Stimulated activated CD4-positive, alpha-beta T cell treated with anti-CD3 and anti-CD28 coated beads, Interleukin-4, amount 100 ng/mL, for 4 hours (primary cell): Measurements from ENCODE around the gene SLC2A8.

Source experiments
- DNase-seq, 2 experiments: peaks; one replicate each; pipeline ENCODE4 v3.0.0-alpha.2; 2020

The SLC2A8 gene

GRCh38 chr9:127403507-127404192 lies 6.7 kb downstream of the SLC2A8 start:
- no peak for DNase-seq

DNA sequence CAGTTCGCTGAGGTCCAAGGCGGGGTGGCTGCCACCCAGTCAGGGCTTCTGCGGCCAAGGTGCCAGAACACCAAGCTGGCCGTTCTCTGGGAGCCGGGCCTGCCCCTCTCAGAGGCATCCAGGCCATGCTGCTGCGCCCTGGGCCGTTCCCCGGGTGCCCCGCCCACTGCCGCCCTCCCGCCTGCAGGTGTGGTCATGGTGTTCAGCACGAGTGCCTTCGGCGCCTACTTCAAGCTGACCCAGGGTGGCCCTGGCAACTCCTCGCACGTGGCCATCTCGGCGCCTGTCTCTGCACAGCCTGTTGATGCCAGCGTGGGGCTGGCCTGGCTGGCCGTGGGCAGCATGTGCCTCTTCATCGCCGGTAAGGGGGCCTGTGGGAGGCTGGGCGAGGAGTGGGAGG lies 7.7 kb downstream of the SLC2A8 start:
- DNase-seq, result no peak

- no peak for DNase-seq
Measured at GRCh38 chr9:127405344-127406125, 8.6 kb downstream of the SLC2A8 start.

DNA sequence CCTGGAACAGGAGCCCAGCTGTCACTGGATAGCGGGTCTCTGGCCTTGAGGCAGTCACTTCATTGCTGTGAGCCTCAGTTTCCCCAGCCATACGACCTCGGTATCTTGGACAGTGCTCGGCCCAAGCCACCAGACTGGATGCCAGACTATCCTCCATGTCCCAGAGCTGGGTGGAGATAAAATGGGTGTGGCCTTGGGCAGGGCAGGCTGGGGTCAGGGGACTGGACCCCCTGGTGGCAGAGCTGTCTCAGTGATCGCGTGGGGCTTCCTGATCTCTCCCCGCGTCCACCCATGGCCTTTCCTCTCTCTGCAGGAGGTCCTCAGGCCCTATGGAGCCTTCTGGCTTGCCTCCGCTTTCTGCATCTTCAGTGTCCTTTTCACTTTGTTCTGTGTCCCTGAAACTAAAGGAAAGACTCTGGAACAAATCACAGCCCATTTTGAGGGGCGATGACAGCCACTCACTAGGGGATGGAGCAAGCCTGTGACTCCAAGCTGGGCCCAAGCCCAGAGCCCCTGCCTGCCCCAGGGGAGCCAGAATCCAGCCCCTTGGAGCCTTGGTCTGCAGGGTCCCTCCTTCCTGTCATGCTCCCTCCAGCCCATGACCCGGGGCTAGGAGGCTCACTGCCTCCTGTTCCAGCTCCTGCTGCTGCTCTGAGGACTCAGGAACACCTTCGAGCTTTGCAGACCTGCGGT lies 10.0 kb downstream of the SLC2A8 start:
- DNase-seq, result no peak

GRCh38 chr9:127407492-127407843 lies 10.5 kb downstream of the SLC2A8 start:
- DNase-seq, result no peak

DNA sequence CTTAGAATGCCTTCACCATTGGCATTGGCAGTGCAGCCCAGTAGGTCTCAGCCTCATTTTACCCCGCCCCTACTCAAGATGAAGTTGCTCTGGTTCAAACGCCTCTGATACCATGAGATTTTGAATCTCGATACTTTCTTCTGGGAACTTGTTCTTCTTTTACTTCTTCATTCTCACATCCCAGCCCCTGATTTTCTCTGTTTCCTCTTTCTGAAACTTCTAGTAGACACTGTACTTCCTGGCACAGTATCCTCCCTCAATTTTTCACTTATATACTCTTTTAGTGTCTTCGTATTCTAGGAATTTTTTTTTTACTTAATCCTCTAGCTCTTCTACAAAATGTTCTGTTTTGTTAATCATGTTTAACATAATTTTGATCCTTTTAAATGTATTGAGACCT lies 14.2 kb downstream of the SLC2A8 start:
- no peak for DNase-seq

DNA sequence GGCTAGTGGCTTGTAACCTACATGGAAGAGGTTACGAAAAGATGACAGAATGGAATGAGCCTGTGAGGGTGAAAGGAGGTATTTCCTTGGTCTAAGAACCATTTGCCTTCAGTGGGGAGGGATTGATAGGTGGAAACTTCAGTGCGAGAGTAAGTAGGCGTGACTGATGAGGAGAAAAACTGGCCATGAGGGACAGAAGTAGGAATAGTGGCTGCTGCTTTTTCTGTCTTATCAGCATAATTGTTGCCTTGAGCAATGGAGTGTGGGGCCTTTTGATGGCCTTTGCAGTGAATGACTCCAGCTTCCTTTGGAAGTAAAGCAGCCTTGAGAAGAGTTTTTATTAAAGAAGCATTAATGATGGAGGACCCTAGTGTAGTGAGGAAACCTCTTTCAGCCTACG lies 18.2 kb downstream of the SLC2A8 start:
- no peak for DNase-seq

DNA sequence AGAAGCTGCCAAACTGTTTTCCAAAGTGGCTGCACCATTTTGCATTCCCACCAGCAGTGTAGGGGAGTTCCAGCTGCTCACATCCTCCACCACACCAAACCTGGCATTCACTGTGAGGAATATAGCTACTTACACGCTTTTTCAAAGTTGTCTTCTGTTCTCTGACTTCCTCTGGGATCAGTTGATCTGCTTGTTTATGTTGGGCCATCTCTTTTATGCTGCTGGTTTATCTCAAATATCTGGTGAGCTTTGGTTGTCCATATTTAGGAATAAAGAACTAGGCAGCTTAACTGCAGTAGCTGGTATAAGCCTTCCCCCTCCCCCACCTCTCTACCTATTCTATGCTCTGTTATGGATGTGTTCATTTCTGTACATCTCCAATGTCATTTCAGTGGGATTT lies 18.7 kb downstream of the SLC2A8 start:
- no peak for DNase-seq

DNA sequence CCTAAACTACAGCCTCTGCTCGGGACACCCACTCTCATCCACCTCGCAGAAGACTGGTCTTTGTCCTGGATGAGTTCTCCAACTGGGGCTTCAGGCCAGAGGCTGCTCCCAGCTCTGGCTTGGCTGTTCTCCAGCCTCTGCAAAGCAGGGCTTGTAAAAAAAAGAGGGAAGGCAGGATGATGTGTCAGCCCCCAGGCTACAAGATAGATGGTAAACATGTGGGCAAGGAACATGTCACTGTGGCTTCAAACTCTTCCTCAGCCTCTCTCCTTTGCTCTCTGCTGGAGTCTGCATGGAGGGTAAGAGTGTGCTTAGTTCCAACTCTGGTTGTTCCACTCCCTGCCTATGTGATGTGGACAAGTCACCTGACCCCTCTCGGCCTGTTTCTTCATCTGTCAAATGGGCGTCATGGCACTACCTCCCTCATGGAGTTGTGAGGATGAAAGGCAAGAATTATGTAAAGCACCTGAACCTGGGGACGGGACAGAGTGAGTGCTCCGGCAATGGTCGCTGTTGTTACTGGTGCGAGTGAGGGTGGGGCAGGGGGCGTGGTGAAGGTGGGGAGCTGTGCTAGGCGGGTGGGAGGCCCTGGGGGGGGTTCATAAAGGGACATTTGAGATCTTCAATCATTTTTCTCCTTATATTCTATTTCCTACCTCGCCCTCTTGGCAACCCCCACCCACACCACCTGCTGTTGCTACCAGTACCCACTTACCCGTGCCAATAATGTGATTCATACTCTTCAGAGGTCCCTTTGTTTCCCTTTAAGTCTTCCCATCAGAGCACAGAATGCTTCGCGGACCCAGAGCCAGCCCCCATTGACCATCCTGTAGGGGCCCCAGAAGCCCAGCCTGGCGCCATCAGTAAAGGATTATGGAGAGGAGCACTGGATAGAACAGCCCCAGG lies 20.4 kb downstream of the SLC2A8 start:
- no peak for DNase-seq

DNA sequence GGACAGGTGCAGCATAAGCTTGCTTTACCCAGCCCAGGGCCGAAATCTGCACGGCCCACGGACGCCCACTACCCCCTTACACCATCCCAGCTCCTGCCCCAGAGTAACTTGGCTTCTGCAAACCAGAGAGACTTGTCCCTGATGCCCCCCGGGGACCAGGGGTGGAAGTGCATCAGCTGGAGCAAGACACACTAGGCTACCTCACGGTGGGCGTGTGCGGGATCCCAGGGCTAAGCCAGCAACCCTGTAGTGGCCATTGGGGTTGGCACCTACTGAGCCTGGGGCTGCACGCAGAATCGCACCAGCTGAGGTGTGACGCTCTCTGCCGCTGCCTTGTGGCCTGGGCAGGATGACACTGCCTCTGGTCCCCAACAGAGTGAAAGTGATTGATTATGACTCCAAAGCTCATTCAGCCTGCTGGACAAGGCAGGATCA lies 21.1 kb downstream of the SLC2A8 start:
- peak; percentile 32 to 47 for DNase-seq

DNA sequence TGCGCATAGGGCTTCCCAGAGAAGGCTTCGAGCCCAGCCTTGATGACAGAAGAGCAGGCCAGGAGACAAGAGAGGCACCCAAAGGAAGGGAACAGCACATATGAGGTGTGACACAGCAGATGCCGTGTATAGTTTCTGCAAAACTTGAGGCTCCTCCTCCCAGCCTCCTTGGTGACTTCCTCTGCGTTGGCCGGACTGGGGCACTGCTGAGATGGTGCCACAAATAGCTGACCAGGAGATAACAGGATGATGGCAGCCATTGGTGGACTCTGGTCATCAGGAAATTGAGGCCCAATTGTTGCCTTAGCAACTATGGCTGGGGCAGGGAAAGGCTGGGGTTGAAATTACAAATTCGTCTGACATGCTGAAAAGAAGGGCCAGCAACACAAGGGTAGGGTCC lies 22.4 kb downstream of the SLC2A8 start:
- no peak for DNase-seq

GRCh38 chr9:127421057-127421456 lies 24.1 kb downstream of the SLC2A8 start:
- no peak for DNase-seq

- no peak for DNase-seq
Measured at GRCh38 chr9:127422133-127422782, 25.3 kb downstream of the SLC2A8 start.

DNA sequence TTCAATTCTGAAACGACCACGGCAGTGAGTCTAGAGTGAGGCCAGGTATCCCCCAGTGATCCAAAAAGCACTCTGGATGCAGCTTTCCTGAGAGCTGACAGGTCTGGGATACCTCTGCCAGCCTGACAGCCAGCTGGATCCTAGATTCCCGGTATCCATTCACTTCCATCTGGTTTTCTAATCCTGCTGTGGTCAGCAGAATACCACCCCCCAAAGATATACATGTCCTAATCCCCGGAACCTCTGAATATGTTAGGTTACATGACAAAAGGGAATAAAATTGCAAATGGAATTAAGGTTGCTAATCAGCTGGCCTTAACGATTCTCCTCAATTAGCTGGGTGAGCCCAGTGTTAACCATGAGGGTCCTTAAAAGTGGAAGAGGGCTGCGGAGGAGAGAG lies 25.8 kb downstream of the SLC2A8 start:
- DNase-seq, result no peak

- no peak for DNase-seq
Measured at GRCh38 chr9:127423476-127423933, 26.5 kb downstream of the SLC2A8 start.

- DNase-seq, result peak; percentile 81 to 89
Measured at GRCh38 chr9:127423934-127424675, 27.1 kb downstream of the SLC2A8 start, which contains the start of gene ZNF79. Gene ZNF79 (plus strand): TSS chr9:127424382. CDS start chr9:127424788, 406 bp downstream.

GRCh38 chr9:127424676-127424999 lies 27.7 kb downstream of the SLC2A8 start:
- peak in 1 of 2 experiments; percentile 28 for DNase-seq

- peak in 1 of 2 experiments; percentile 50 for DNase-seq
Measured at GRCh38 chr9:127426756-127427155, 29.8 kb downstream of the SLC2A8 start.

DNA sequence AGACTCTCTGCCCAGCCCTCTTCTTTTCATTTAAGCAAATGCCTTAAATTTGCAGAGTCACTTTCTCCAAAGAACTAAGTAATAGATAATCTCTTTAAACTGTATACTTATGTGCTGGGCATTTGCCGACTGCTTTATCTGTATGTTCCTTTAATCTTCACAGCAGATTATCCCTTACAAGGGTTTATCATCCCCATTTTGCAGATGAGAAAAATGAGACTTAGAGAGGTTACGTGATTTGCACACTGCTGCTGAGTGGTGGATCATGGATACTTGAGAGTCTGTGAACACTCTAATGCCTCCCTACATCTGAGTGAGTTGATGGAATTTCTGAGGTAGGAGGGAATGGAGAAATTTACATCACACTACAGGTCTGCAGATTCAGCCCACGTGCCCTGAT lies 31.4 kb downstream of the SLC2A8 start:
- DNase-seq, result no peak

DNA sequence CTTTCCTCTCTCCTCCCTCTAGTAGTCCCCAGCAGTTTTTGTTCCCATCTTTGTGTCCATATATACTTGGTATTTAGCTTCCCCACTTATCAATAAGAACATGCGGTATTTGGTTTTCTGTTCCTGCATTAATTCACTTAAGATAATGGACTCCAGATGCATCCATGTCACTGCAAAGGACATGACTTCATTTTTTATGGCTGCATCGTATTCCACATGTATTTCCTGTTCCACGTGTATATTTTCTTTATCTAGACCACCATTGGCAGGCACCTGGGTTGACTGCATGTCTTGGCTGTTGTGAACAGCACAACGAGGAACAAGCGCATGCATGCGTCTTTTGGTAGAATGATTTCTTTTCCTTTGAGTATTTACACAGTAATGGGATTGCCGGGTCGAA lies 33.4 kb downstream of the SLC2A8 start:
- DNase-seq, result no peak

DNA sequence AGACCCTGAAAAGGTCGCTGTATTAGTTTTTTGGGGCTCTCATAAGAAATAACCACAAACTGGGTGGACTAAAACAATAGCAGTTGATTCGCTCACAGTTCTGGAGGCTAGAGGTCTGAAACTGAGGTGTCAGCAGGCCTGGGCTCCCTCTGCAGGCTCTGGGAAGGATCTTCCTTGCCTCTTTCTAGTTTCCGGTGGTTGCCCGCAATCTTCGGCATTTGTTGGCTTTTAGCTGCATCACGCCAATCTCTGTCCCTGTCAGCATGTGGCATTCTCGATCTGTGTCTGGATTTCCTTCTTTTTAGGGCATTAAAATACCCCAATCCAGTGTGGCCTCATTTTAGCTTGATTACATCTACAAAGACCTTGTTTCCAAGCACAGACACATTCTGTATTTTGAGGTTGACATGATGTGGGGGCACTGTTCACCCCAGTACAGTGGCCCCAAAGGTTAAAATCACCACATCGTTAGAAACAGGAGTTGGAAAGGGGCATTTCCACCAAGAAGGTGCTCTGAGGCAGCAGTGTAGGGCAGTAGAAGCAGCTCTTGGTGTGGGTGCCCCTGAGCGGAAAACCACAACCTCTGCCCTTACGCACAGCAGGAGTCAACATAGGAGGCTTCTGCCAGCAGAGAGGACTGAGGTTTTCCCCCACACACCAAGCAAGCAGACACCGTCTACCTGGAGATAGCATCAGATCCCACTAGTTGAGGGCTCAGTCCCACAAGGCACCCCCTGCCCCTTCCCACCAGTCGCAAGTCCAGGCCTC lies 40.7 kb downstream of the SLC2A8 start:
- no peak for DNase-seq
